ENCODE measurements around the gene RYR3. TPM values are rescaled to one million over a fixed set of nuclear protein-coding genes. Genes with fewer than 3 reads are reported as not detected.

Gene RYR3
- total RNA-seq, 4 donors from 2014 or later = 9.1 to 64.0 (median 30.4) TPM

- Histone ChIP-seq H3K36me3 (no peaks in the 10 kb centered on the region), H3K27ac (no peak overlapping the region), H3K4me1 (no peaks in the 10 kb centered on the region), H3K9me3 (no peaks in the 10 kb centered on the region), H3K4me3 (no peak overlapping the region), H3K27me3 (no peaks in the 10 kb centered on the region)
- DNase-seq = no peak
- TF ChIP-seq POLR2A (IDR thresholded peaks at IDR 0.05) (no peak), CTCF (IDR thresholded peaks at IDR 0.05) (no peak)
- intact Hi-C loops (cut with DNase I; ENCODE audit: low total_unique reads) = no loop called here
Observed at GRCh38 chr15:33801954-33802353, 491.2 kb downstream of the RYR3 start.

- no peak for TF ChIP-seq POLR2A (IDR thresholded peaks at IDR 0.05)
- no peak for TF ChIP-seq CTCF (IDR thresholded peaks at IDR 0.05)
- Histone ChIP-seq H3K4me1 (no peaks in the 10 kb centered on the region), H3K4me3 (no peak overlapping the region), H3K36me3 (no peaks in the 10 kb centered on the region), H3K9me3 (no peaks in the 10 kb centered on the region), H3K27me3 (no peaks in the 10 kb centered on the region), H3K27ac (no peak overlapping the region)
- DNase-seq = no peak
- intact Hi-C loops (cut with DNase I; ENCODE audit: low total_unique reads) = no loop called here
Observed at GRCh38 chr15:33807665-33808064, 496.9 kb downstream of the RYR3 start.

GRCh38 chr15:33808720-33809457, 498.1 kb downstream of the RYR3 start:
- Histone ChIP-seq H3K36me3 (no peaks in the 10 kb centered on the region), H3K27ac (no peak overlapping the region), H3K4me1 (no peaks in the 10 kb centered on the region), H3K27me3 (no peaks in the 10 kb centered on the region), H3K9me3 (no peaks in the 10 kb centered on the region), H3K4me3 (no peak overlapping the region)
- intact Hi-C loops (cut with DNase I; ENCODE audit: low total_unique reads) = no loop called here
- no peak for DNase-seq
- TF ChIP-seq CTCF (IDR thresholded peaks at IDR 0.05) = no peak
- no peak for TF ChIP-seq POLR2A (IDR thresholded peaks at IDR 0.05)

- no peak overlapping the region for H3K4me3 ChIP-seq
- DNase-seq = no peak
- H3K36me3 ChIP-seq = no peaks in the 10 kb centered on the region
- H3K9me3 ChIP-seq = no peaks in the 10 kb centered on the region
- no peaks in the 10 kb centered on the region for H3K27me3 ChIP-seq
- H3K4me1 ChIP-seq = no peaks in the 10 kb centered on the region
- H3K27ac ChIP-seq = no peak overlapping the region
- no peak for TF ChIP-seq CTCF (IDR thresholded peaks at IDR 0.05)
- intact Hi-C loops (cut with DNase I; ENCODE audit: low total_unique reads) = no loop called here
Observed at GRCh38 chr15:33810073-33810595, 499.4 kb downstream of the RYR3 start.

GRCh38 chr15:33810806-33811205, 500.0 kb downstream of the RYR3 start:
- Histone ChIP-seq H3K4me1 (no peaks in the 10 kb centered on the region), H3K27ac (no peak overlapping the region), H3K27me3 (no peaks in the 10 kb centered on the region), H3K36me3 (no peaks in the 10 kb centered on the region), H3K4me3 (no peak overlapping the region), H3K9me3 (no peaks in the 10 kb centered on the region)
- TF ChIP-seq POLR2A (IDR thresholded peaks at IDR 0.05) (no peak), CTCF (IDR thresholded peaks at IDR 0.05) (no peak)
- DNase-seq = no peak
- intact Hi-C loops (cut with DNase I; ENCODE audit: low total_unique reads) = no loop called here
